ENCODE measurements around the gene CEP70.

DNA sequence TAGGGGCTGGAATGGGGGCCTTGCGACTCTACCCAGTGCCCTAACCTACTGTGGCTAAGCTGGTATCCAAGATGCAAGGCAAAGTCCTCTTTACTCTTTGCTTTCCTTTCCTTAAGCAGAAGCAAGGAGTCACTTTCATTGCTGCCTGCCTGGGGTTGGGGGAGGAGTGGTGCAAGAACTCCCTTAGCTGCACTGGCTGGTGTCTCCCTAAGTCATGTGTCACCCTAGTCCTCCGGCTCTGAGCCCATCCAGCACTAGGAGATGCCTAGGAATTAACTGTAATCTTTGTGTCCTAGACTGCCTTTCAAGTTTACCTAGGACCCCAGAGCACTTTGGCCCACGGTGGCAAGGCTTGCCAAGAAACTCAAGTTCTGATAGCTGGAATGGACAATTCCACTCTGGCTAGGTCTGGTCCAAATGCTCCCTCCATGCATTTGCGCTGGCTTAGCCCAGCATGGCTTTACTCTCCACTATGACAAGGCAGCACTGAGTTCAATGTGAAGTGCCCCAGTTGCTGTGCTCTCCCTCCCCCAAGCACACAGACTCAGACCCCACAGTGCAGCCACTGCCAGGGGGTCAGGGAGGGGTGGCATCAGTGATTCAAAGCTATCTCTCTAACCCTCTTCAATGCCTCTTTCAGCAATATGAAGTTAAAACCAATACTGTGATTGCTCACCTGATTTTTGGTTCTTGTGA lies 100.9 kb downstream of the CEP70 start:
- TF ChIP-seq, protein P1, sequence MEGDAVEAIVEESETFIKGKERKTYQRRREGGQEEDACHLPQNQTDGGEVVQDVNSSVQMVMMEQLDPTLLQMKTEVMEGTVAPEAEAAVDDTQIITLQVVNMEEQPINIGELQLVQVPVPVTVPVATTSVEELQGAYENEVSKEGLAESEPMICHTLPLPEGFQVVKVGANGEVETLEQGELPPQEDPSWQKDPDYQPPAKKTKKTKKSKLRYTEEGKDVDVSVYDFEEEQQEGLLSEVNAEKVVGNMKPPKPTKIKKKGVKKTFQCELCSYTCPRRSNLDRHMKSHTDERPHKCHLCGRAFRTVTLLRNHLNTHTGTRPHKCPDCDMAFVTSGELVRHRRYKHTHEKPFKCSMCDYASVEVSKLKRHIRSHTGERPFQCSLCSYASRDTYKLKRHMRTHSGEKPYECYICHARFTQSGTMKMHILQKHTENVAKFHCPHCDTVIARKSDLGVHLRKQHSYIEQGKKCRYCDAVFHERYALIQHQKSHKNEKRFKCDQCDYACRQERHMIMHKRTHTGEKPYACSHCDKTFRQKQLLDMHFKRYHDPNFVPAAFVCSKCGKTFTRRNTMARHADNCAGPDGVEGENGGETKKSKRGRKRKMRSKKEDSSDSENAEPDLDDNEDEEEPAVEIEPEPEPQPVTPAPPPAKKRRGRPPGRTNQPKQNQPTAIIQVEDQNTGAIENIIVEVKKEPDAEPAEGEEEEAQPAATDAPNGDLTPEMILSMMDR (IDR thresholded peaks at IDR 0.05): no peak
- no peak for TF ChIP-seq POLR2A (IDR thresholded peaks at IDR 0.05)

Data from thyroid gland (tissue), 4 donors.